ENCODE data around the gene C10orf90. TPM values are rescaled to one million over a fixed set of nuclear protein-coding genes. Genes with fewer than 3 reads are reported as not detected.

Gene C10orf90
- total and polyA plus RNA-seq, 4 donors: 1.7 to 3.4 (median 3.2) TPM

DNA sequence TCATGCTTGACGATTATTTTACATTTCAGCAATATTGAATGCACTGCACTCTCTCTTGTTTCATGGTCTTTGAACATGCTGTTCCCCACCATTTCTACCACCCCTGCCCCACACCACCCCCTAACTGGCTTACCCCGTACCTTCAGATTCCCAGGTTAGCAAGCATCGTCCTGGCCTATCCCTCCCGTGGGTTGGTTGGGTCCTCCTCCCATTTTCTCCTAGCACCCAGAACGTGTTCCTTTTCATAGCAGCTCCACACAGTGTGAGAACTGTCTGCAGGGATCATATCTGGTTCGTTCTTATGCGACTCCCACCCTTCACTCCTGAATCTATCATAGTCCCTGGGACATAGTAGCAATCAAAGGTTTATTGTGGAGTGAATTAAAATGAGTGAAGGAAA, 48.6 kb downstream of the C10orf90 start:
- Histone ChIP-seq H3K4me1 (ENCODE audit: control insufficient read depth, insufficient read depth, low read length) (no peaks in the 10 kb centered on the region), H3K27ac (ENCODE audit: low read depth, low read length) (no peak overlapping the region)

DNA sequence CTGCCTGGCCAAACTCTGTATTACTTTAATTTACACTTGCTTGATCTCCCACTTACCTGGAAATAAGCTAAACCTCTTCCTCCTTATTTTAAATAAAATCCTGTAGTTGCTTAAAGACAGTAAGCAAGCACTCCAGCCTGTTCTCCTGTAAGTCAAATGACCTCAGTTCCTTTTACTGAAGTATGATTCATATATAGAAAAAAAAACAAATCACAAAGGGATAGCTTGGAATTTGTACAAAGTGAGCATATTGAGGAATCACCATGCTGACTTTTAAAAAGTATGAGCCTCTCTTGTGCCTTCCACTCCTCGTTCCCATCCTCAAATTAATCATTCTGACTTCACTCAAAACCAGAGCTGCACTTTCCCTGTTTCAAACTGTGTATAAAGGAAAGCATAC, 52.0 kb downstream of the C10orf90 start:
- Histone ChIP-seq H3K9me3 (ENCODE audit: control insufficient read depth, insufficient read depth, low read length) (no peaks in the 10 kb centered on the region), H3K4me1 (ENCODE audit: control insufficient read depth, insufficient read depth, low read length) (no peaks in the 10 kb centered on the region), H3K36me3 (ENCODE audit: control insufficient read depth, insufficient read depth, low read length) (no peaks in the 10 kb centered on the region), H3K27ac (ENCODE audit: low read depth, low read length) (no peak overlapping the region), H3K27me3 (ENCODE audit: control insufficient read depth, insufficient read depth, low read length) (no peaks in the 10 kb centered on the region), H3K4me3 (ENCODE audit: low read depth, low read length) (no peak overlapping the region)
- no CpG with 5 or more reads among the region's 1 CpG for WGBS (ENCODE audit: insufficient coverage)
- DNase-seq (ENCODE audit: low read depth in 4 of 6, low spot score in 6 of 6): no peak

More for the DNA sequence above, 48.6 kb downstream of the C10orf90 start:
- 81% methylated on average over 5 of the region's 7 CpGs for WGBS (ENCODE audit: insufficient coverage)
- H3K27me3 ChIP-seq (ENCODE audit: control insufficient read depth, insufficient read depth, low read length): no peaks in the 10 kb centered on the region
- H3K4me3 ChIP-seq (ENCODE audit: low read depth, low read length): no peak overlapping the region
- H3K9me3 ChIP-seq (ENCODE audit: control insufficient read depth, insufficient read depth, low read length): no peaks in the 10 kb centered on the region
- DNase-seq (ENCODE audit: low read depth in 4 of 6, low spot score in 6 of 6): no peak
- no peaks in the 10 kb centered on the region for H3K36me3 ChIP-seq (ENCODE audit: control insufficient read depth, insufficient read depth, low read length)

DNA sequence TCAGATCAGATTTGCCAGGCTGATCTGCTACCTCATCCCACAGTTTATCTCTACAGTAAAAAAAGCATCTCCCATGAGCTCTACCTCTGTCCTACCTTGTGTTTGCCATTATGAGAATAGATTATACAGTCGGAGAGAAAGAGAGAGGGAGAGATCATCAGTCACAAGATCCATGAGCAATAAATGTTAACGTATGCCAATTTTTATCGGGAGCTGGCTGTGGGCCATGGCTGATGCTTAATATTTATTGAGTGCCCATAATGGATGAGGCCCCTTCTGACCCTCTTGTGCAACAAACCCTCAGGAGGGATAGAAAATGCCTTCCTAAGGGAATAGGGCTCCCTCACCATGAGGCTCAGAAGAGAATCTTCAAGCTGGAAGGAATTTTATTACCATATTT, 52.8 kb downstream of the C10orf90 start:
- Histone ChIP-seq H3K9me3 (ENCODE audit: control insufficient read depth, insufficient read depth, low read length) (no peaks in the 10 kb centered on the region), H3K4me3 (ENCODE audit: low read depth, low read length) (no peak overlapping the region), H3K27me3 (ENCODE audit: control insufficient read depth, insufficient read depth, low read length) (no peaks in the 10 kb centered on the region), H3K4me1 (ENCODE audit: control insufficient read depth, insufficient read depth, low read length) (no peaks in the 10 kb centered on the region), H3K27ac (ENCODE audit: low read depth, low read length) (no peak overlapping the region), H3K36me3 (ENCODE audit: control insufficient read depth, insufficient read depth, low read length) (no peaks in the 10 kb centered on the region)
- WGBS (ENCODE audit: insufficient coverage): no CpG with 5 or more reads among the region's 3 CpGs
- DNase-seq (ENCODE audit: low read depth in 4 of 6, low spot score in 6 of 6): peak in 1 of 6 donors; percentile 58

DNA sequence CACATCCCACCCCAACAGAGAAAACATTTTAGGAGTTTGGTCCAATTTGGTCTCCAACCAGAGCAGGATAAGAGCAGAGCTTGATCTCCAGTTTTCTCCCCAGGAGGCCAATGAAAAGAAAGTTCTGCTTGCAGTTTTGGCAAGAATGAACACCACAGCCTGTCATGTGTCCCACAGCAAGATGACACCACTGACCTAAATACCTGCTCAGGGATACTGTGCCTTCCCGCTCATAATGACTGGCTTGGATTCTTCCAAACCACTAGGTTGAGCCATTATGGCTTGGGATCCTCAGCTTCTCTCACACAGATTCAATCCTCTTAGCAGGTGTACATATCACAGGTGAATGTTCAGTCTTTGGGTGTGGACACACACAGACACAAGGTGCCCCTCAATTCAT, 53.3 kb downstream of the C10orf90 start:
- Histone ChIP-seq H3K4me3 (ENCODE audit: low read depth, low read length) (no peak overlapping the region), H3K4me1 (ENCODE audit: control insufficient read depth, insufficient read depth, low read length) (no peaks in the 10 kb centered on the region), H3K9me3 (ENCODE audit: control insufficient read depth, insufficient read depth, low read length) (no peaks in the 10 kb centered on the region), H3K27me3 (ENCODE audit: control insufficient read depth, insufficient read depth, low read length) (no peaks in the 10 kb centered on the region), H3K36me3 (ENCODE audit: control insufficient read depth, insufficient read depth, low read length) (no peaks in the 10 kb centered on the region), H3K27ac (ENCODE audit: low read depth, low read length) (no peak overlapping the region)
- WGBS (ENCODE audit: insufficient coverage): 100% methylated on average over 1 of the region's 1 CpG
- no peak for DNase-seq (ENCODE audit: low read depth in 4 of 6, low spot score in 6 of 6)

DNA sequence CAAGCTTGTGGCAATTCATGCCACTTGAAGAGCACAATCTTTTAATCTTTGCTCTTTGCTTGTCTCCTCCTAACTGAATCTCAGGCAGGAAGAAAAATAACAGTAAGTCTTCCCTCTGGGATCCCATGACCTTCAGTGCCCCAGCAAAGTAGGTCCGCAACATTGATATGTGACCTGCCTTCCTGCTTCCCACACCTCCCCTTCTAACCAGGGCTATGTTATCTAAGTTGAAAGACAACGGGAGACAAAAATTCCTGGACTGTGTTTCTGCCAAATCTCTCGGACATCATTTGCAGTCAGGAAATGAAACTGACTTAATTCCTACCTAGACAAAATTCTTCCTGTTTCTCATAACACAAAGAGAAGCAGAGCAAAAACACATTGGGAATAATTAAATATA, 53.8 kb downstream of the C10orf90 start:
- no peak for DNase-seq (ENCODE audit: low read depth in 4 of 6, low spot score in 6 of 6)
- H3K36me3 ChIP-seq (ENCODE audit: control insufficient read depth, insufficient read depth, low read length): no peaks in the 10 kb centered on the region
- no CpG with 5 or more reads among the region's 3 CpGs for WGBS (ENCODE audit: insufficient coverage)
- H3K9me3 ChIP-seq (ENCODE audit: control insufficient read depth, insufficient read depth, low read length): no peaks in the 10 kb centered on the region
- H3K4me3 ChIP-seq (ENCODE audit: low read depth, low read length): no peak overlapping the region
- H3K27me3 ChIP-seq (ENCODE audit: control insufficient read depth, insufficient read depth, low read length): no peaks in the 10 kb centered on the region
- H3K4me1 ChIP-seq (ENCODE audit: control insufficient read depth, insufficient read depth, low read length): no peaks in the 10 kb centered on the region
- H3K27ac ChIP-seq (ENCODE audit: low read depth, low read length): no peak overlapping the region

DNA sequence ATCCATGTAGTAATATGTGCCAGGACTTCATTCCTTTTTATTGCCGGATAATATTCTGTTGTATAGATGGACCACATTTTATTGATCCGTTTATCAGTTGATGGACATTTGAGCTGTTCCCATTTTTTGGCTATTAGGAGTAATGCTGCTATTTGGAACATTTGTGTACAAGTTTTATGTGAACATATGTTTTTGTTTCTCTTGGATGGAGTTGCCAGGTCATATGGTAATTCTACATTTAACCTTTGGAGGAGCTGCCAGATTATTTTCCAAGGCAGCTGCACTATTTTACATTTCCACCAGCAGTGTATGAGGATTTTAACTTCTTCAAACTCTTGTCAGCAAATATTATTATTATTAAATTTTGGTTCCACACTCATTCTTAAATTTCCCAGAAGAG, 59.2 kb downstream of the C10orf90 start:
- DNase-seq (ENCODE audit: low read depth in 4 of 6, low spot score in 6 of 6): no peak
- no peaks in the 10 kb centered on the region for H3K9me3 ChIP-seq (ENCODE audit: control insufficient read depth, insufficient read depth, low read length)
- 100% methylated on average over 1 of the region's 2 CpGs for WGBS (ENCODE audit: insufficient coverage)
- H3K4me1 ChIP-seq (ENCODE audit: control insufficient read depth, insufficient read depth, low read length): no peaks in the 10 kb centered on the region
- H3K27me3 ChIP-seq (ENCODE audit: control insufficient read depth, insufficient read depth, low read length): no peaks in the 10 kb centered on the region
- H3K4me3 ChIP-seq (ENCODE audit: low read depth, low read length): no peak overlapping the region
- H3K36me3 ChIP-seq (ENCODE audit: control insufficient read depth, insufficient read depth, low read length): no peaks in the 10 kb centered on the region
- H3K27ac ChIP-seq (ENCODE audit: low read depth, low read length): no peak overlapping the region

DNA sequence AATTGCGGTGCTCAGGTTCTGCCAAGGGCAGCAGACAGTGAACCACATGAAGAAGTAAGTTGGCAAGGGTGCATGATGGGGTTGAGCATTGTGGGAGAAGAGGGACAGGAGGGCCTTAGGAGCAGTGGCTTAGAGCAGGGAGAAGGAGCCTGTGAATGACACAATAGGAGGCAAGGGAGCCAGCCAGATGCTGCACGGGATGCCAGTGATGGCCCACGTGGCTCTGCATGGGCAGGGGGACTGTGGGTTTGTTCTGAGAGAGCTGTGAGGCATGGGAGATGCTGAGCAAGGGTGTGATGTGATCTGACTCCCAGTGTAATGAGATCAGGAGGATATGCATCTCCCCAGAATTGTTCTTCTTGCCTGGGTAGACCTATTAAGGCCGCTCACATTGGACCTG, 60.9 kb downstream of the C10orf90 start:
- Histone ChIP-seq H3K27me3 (ENCODE audit: control insufficient read depth, insufficient read depth, low read length) (no peaks in the 10 kb centered on the region), H3K4me1 (ENCODE audit: control insufficient read depth, insufficient read depth, low read length) (no peaks in the 10 kb centered on the region), H3K9me3 (ENCODE audit: control insufficient read depth, insufficient read depth, low read length) (no peaks in the 10 kb centered on the region), H3K27ac (ENCODE audit: low read depth, low read length) (no peak overlapping the region), H3K36me3 (ENCODE audit: control insufficient read depth, insufficient read depth, low read length) (no peaks in the 10 kb centered on the region), H3K4me3 (ENCODE audit: low read depth, low read length) (no peak overlapping the region)
- no peak for DNase-seq (ENCODE audit: low read depth in 4 of 6, low spot score in 6 of 6)
- WGBS (ENCODE audit: insufficient coverage): 71% methylated on average over 4 of the region's 4 CpGs

DNA sequence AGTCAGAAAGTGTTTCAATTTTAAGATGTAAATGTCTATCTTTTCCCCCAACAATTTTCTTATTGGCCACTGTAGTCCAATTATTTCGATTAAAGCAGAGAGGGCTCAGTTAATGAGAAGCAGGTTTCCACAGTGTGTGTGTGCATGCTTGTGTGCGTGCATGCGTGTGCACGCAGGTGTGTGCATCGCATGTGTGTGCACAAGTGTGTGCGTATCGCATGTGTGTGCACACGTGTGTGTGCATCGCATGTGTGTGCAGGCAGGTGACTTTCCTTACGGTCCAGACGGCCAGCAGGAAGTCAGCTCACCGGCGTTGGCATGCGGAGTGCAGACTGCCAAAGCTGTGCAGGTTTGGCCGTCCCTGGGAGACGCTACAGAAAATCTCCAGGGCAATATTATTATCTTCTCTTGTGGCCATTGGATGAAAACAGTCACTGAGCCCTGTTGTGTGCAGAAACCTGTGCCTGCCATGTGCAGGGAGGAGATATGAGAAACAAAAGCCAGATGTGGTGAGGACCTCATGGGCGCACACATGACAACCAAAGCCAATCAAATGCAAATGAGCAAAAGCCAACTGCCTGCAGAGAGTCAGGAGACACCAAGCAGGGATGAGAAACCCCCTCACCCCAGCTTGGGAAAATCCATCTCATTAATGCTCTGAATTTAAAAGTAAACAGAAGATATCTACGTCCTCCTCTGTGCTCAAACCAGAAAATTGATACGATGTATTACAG, 70.4 kb downstream of the C10orf90 start:
- DNase-seq (ENCODE audit: low read depth in 4 of 6, low spot score in 6 of 6): peak in 1 of 6 donors; percentile 56
- H3K4me3 ChIP-seq (ENCODE audit: low read depth, low read length): no peak overlapping the region
- no peak overlapping the region for H3K27ac ChIP-seq (ENCODE audit: low read depth, low read length)
- no peaks in the 10 kb centered on the region for H3K9me3 ChIP-seq (ENCODE audit: control insufficient read depth, insufficient read depth, low read length)
- peaks cover 3% of the 10 kb centered on the region for H3K4me1 ChIP-seq (ENCODE audit: control insufficient read depth, insufficient read depth, low read length)
- no peaks in the 10 kb centered on the region for H3K36me3 ChIP-seq (ENCODE audit: control insufficient read depth, insufficient read depth, low read length)
- WGBS (ENCODE audit: insufficient coverage): 77% methylated on average over 16 of the region's 19 CpGs
- no peaks in the 10 kb centered on the region for H3K27me3 ChIP-seq (ENCODE audit: control insufficient read depth, insufficient read depth, low read length)

DNA sequence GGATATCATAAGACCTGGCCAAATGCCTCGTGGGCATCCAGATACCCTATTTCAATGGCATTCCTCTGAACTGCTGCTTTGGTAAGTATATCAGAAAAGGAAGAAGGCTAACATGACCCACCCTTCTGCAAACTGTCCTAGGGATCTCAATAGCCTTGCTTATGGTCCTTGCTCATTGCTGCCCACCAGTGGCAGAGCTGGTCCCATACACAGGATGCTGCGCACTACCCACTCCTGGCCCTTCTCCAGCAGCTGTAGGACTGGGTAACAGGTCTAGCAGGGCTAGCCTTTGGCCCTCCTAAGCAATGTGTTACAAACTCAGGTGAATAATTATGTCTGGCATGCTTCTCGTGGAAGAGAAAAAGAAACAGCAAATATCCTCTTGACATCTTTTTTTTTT, 72.5 kb downstream of the C10orf90 start:
- WGBS (ENCODE audit: insufficient coverage): 63% methylated on average over 3 of the region's 3 CpGs
- no peaks in the 10 kb centered on the region for H3K36me3 ChIP-seq (ENCODE audit: control insufficient read depth, insufficient read depth, low read length)
- no peaks in the 10 kb centered on the region for H3K9me3 ChIP-seq (ENCODE audit: control insufficient read depth, insufficient read depth, low read length)
- peaks cover 3% of the 10 kb centered on the region for H3K4me1 ChIP-seq (ENCODE audit: control insufficient read depth, insufficient read depth, low read length)
- no peak overlapping the region for H3K4me3 ChIP-seq (ENCODE audit: low read depth, low read length)
- H3K27ac ChIP-seq (ENCODE audit: low read depth, low read length): no peak overlapping the region
- H3K27me3 ChIP-seq (ENCODE audit: control insufficient read depth, insufficient read depth, low read length): no peaks in the 10 kb centered on the region
- peak in 2 of 6 donors; percentile 22 to 24 for DNase-seq (ENCODE audit: low read depth in 4 of 6, low spot score in 6 of 6)

DNA sequence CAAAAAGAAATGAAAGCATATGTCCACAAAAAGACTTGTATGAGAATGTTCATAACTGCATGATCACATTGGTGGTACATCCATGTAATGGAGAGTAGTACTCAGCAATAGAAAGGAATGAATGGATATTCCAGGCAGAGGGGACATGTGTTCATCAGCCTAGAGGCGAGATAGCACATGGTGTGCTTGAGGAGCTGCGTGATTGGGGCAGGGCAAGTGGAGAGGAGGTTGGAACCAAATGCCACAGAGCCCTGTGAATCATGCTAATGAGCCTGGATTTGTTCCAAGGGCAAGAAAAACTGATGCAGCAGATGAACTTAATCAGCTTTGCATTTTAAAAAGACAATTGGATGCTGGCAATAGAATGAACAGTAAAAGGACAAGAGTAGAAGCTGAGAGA, 73.3 kb downstream of the C10orf90 start:
- Histone ChIP-seq H3K27ac (ENCODE audit: low read depth, low read length) (no peak overlapping the region), H3K36me3 (ENCODE audit: control insufficient read depth, insufficient read depth, low read length) (no peaks in the 10 kb centered on the region), H3K4me1 (ENCODE audit: control insufficient read depth, insufficient read depth, low read length) (peaks cover 3% of the 10 kb centered on the region), H3K9me3 (ENCODE audit: control insufficient read depth, insufficient read depth, low read length) (no peaks in the 10 kb centered on the region), H3K27me3 (ENCODE audit: control insufficient read depth, insufficient read depth, low read length) (no peaks in the 10 kb centered on the region), H3K4me3 (ENCODE audit: low read depth, low read length) (no peak overlapping the region)
- 82% methylated on average over 2 of the region's 2 CpGs for WGBS (ENCODE audit: insufficient coverage)
- DNase-seq (ENCODE audit: low read depth in 4 of 6, low spot score in 6 of 6): peak in 1 of 6 donors; percentile 18
